IMR-90 (cell line): ENCODE measurements around the gene PPP1R27.

Source experiments
- CTCF ChIP-seq: conservative IDR thresholded peaks from 2 replicates; pipeline ENCODE4 v1.5.1; 2012; ENCODE audit warnings: mild to moderate bottlenecking, low read depth, low read length, improper control_type of control experiment
- POLR2A ChIP-seq: IDR thresholded peaks from 2 replicates; pipeline ENCODE4 v1.6.1; 2012; ENCODE audit warnings: mild to moderate bottlenecking, low read depth, low read length

GRCh38 chr17:81825841-81826466, 8.9 kb downstream of the PPP1R27 start:
- no peak for TF ChIP-seq POLR2A
- no peak for TF ChIP-seq CTCF
